Measurements from ENCODE around the gene HAUS2. TPM values are rescaled to one million over a fixed set of nuclear protein-coding genes. Genes with fewer than 3 reads are reported as not detected.

The HAUS2 gene
- total RNA-seq, 1 experiment from 2014 or later, result 39.8 TPM

DNA sequence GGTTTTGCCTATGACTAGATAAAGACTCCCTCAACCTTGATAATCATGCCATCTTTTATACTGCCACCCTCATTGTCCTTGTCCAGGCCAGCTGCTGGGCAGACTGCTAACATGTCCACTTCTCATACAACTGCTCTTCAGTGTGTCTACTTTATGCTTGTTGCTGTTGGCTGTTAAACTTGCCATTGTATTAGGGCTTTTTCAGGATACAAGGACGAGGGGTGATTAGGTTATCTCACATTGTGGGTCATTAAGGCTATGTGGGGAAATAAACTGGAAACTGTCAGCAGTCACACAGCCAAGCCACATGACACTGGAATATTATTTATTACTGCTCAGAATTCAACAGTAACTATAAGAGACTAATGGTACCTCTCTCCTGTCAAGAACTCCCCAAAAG lies 62.9 kb downstream of the HAUS2 start:
- Histone ChIP-seq H3K9ac (ENCODE audit: low read length) (no peak overlapping the region), H3K36me3 (ENCODE audit: control insufficient read depth in 1 of 2, insufficient read depth in 2 of 2, low read length in 2 of 2) (no peaks in the 10 kb centered on the region), H3K27me3 (ENCODE audit: insufficient read depth, low read length) (no peaks in the 10 kb centered on the region), H3K9me2 (ENCODE audit: insufficient read depth) (no peaks in the 10 kb centered on the region), H3K9me3 (ENCODE audit: control insufficient read depth in 1 of 2, insufficient read depth in 1 of 2, low read depth in 1 of 2, low read length in 2 of 2) (no peaks in the 10 kb centered on the region), H2AFZ (ENCODE audit: low read depth, low read length, poor library complexity, severe bottlenecking) (no peak overlapping the region), H3K27ac (ENCODE audit: low read depth, low read length) (no peak overlapping the region), H3K79me2 (ENCODE audit: insufficient read depth, low read length) (no peaks in the 10 kb centered on the region), H3K4me3 (replicated peaks in 1 of 2; ENCODE audit: low read depth in 1 of 2, low read length in 2 of 2) (no peak overlapping the region), H3K4me1 (ENCODE audit: control insufficient read depth in 1 of 2, insufficient read depth in 2 of 2, low read length in 2 of 2) (peaks cover 0 to 5% of the 10 kb centered on the region in 2 experiments; a peak in 2 of 4 replicates), H4K20me1 (ENCODE audit: insufficient read depth) (no peaks in the 10 kb centered on the region), H3K4me2 (ENCODE audit: low read length) (no peak overlapping the region)
- DNase-seq (ENCODE audit: low read depth, low spot score) (no peak), ATAC-seq (no peak)
- POLR2A ChIA-PET, result interaction anchor here (0.6 kb wide), 1 partner anchor 1067 kb away, joined by 3 read pairs; no protein-coding TSS in a partner anchor
- BruUV-seq (replicated peaks), result no TSS peak
- CTCF ChIA-PET, result no interaction called here
- RAD21 ChIA-PET (ENCODE audit: low non-redundant PET in 1 of 2, low total read pairs in 2 of 2, uncharacterized antibody in 2 of 2, unreplicated experiment in 2 of 2), result no interaction called here
- TF ChIP-seq SIN3A (IDR thresholded peaks at IDR 0.05; ENCODE audit: low read depth) (no peak), EZH2phosphoT487 (IDR thresholded peaks at IDR 0.05; ENCODE audit: borderline replicate concordance) (no peak), POLR2AphosphoS5 (IDR thresholded peaks at IDR 0.05; ENCODE audit: low read depth, low read length) (no peak), SP1 (IDR thresholded peaks at IDR 0.05; ENCODE audit: low read depth) (no peak), REST (IDR thresholded peaks at IDR 0.05; ENCODE audit: low read depth) (no peak), MAX (IDR thresholded peaks at IDR 0.05) (no peak), RAD21 (IDR thresholded peaks at IDR 0.05; ENCODE audit: low read depth) (no peak), YY1 (IDR thresholded peaks at IDR 0.05; ENCODE audit: extremely low read depth, insufficient replicate concordance, low read depth, low read length) (no peak), JUND (IDR thresholded peaks at IDR 0.05) (no peak), ZBTB33 (IDR thresholded peaks at IDR 0.05; ENCODE audit: extremely low read depth, insufficient replicate concordance, low read length) (no peak), ELF1 (IDR thresholded peaks at IDR 0.05; ENCODE audit: borderline replicate concordance, low read depth) (no peak), EZH2 (IDR thresholded peaks at IDR 0.05) (no peak), TCF7L2 (IDR thresholded peaks at IDR 0.05; ENCODE audit: borderline replicate concordance, extremely low read depth, insufficient read depth, insufficient read length) (no peak), ATF3 (IDR thresholded peaks at IDR 0.05) (no peak), EGR1 (IDR thresholded peaks at IDR 0.05; ENCODE audit: low read depth) (no peak), ZNF274 (IDR thresholded peaks at IDR 0.05; ENCODE audit: low read depth, low read length) (no peak)
- TF ChIP-seq, protein P1, sequence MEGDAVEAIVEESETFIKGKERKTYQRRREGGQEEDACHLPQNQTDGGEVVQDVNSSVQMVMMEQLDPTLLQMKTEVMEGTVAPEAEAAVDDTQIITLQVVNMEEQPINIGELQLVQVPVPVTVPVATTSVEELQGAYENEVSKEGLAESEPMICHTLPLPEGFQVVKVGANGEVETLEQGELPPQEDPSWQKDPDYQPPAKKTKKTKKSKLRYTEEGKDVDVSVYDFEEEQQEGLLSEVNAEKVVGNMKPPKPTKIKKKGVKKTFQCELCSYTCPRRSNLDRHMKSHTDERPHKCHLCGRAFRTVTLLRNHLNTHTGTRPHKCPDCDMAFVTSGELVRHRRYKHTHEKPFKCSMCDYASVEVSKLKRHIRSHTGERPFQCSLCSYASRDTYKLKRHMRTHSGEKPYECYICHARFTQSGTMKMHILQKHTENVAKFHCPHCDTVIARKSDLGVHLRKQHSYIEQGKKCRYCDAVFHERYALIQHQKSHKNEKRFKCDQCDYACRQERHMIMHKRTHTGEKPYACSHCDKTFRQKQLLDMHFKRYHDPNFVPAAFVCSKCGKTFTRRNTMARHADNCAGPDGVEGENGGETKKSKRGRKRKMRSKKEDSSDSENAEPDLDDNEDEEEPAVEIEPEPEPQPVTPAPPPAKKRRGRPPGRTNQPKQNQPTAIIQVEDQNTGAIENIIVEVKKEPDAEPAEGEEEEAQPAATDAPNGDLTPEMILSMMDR (IDR thresholded peaks at IDR 0.05 in 2 of 3, conservative IDR thresholded peaks at IDR 0.05 in 1 of 3; ENCODE audit: borderline replicate concordance in 1 of 3, insufficient read depth in 1 of 3, low read depth in 2 of 3, low read length in 2 of 3), result no peak
- intact Hi-C loops (cut with micrococcal nuclease), result no loop called here
